Raji (cell line): ENCODE data around the gene PKN1.

Experiments
- POLR2A ChIP-seq: IDR thresholded peaks from 2 replicates; pipeline ENCODE4 v1.6.1; 2011; ENCODE audit warnings: low read depth, low read length, control low read depth; ENCODE audit not compliant: insufficient read depth

The PKN1 gene

DNA sequence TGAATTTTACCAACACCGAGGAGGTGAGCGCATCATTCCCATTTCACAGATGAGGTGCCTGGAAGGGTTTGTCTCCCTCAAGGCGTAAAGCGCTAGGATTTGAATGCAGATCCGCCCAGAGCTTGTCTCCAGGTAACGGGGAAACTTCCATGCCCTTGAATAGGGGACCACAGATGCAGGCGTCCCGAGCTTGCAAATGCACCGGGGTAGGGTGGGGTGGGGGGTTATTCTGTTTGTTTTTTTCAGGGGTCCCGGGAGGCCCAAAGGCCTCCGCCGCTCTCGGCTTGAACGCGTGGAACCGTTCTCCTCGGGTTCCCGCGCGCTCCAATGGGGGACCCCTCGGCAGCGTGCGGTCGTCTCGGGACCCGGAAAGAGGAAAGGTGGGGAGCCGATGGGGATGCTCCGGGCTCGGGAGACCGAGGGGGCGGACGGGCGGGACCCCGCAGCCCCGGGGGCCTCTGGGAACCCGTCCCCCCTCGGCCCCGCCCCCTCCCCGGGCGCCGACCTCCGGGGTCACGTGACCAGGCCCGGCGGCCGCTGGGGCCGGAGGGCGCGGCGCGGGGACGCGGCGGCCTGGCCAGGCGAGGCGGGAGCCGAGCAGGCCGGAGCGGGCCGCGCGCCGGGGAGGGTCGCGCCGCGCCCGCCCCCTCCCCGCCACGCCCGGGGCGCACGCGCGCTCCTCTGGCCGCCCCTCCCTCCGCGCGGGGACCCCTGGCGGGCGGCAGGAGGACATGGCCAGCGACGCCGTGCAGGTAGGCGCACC lies at the start of gene PKN1:
PKN1 (plus strand) TSS at position 516 of the 763 bp plus-strand sequence; CDS start at position 732, 216 bp downstream.
- peak; percentile 69 for TF ChIP-seq POLR2A

DNA sequence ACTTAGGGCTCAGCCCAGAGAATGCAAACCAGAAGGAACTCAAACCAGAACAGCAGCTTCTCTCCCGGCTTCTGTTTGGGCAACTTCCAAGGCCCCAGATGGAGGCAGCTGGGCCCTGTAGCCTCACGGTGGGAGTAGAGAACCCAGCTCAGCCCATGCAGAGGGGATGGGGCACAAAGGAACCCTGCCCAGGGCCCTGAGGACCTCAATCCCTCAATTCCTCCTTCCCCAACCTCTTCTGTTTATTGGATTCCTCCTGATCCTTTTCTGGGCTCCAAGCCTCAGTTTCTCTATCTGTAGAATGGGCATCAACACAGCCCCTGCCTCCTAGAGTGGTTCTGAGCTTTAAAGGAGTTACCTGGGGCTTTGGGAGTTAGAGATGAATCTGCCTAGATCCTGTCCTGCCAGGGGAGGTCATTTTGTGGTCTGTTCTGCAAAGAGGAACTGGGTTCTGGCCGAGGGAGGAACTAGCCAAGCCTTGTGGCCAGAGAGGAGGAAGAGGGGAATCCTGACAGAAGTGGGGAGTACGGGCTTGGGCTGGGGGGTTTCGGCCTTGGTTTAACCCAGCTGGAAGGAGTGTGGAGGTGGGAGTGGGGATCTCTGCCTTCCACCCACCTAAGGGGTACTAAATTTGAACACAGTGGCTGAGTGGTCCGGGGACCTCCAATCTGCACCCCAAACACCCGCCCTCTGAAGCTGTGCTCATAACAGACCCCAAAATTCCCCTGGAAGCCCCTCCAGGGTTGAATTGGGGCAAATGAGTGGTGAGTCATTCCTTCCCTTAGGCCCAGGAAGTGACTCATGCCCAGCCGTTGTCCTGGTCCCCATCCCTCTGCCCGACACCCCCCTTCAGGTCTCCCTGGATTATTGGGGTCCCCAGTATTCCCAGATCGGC lies 49.2 kb upstream of the PKN1 start:
- no peak for TF ChIP-seq POLR2A

DNA sequence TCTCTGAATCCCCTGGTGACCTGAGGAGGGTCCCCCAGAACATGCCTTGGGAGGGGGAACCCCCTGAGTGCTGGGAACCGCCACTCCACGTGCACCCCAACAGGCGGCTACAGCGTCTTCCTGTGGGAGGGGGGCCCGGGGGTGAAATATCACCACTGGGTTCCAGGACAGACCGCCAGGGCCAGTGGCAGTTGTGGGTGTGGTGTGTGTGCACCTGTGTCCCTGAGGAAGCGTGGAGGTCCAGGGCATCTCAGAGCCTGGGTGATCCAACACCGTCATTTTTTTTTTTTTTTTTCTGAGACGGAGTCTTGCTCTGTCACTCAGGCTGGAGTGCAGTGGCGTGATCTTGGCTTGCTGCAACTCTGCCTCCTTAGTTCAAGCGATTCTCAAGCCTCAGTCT lies 47.6 kb upstream of the PKN1 start:
- TF ChIP-seq POLR2A = no peak

DNA sequence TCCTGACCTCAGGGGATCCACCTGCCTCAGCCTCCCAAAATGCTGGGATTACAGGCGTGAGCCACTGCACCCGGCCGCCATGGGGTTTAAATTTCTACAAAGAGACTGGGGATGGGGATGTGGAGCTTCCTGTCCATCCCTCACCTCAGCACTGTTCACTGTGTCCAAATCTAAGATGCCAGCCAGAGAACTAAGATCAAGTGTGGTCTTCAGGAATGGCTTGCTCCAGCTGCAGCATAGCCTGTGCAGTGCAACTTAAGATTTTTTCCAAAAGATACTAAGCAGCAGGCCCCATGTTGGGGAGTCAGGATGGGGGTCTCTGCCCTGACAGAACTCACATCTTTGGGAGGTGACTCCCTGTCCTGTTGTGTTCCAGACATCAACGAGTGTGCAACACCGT lies 42.6 kb upstream of the PKN1 start:
- no peak for TF ChIP-seq POLR2A

DNA sequence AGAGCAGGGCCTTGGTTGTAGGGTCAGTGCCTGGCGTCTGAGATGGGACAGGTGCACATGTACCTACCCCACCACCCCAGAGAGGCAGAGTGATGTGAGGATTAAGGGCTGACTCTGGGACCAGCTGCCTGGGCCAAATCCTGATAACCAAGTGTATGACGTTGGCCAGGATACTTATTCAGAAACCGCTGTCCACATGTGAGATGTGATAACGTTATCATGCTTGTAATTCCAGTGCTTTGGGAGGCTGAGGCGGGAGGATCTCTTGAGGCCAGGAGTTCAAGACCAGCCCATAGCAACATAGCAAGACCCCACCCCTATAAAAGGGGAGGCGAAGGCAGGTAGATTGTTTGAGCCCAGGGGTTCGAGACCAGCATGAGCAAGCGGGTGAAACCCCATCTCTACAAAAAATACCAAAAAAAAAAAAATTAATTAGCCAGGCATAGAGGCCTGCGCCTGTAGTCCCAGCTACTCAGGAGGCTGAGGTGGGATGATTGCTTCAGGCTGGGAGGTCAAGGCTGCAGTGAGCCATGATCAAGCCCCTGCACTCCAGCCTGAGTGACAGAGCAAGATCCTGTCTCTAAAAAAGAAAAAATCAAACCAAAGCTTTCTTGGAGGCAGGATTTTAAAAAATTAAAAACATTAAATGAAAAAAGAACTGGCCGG lies 41.8 kb upstream of the PKN1 start:
- no peak for TF ChIP-seq POLR2A

DNA sequence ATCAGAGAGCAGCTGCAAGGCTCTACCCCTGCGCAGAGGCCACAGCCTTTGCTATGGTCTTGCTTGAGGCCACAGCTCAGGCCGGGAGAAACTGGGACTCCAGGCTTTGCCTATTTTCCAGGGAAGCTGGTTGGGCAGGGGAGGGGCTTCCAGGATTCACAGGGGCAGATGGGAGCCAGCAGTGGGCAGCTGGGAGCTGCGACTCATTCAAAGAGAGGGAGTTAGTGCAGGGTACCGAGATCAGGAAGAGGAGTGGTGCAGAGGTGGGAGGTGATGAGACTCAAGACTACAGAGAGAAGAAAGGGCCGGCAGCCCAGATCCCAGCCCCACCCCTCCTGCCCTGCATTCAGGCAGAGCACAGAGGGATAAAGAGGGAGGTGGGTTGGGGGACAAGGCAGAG lies 39.8 kb upstream of the PKN1 start:
- no peak for TF ChIP-seq POLR2A

DNA sequence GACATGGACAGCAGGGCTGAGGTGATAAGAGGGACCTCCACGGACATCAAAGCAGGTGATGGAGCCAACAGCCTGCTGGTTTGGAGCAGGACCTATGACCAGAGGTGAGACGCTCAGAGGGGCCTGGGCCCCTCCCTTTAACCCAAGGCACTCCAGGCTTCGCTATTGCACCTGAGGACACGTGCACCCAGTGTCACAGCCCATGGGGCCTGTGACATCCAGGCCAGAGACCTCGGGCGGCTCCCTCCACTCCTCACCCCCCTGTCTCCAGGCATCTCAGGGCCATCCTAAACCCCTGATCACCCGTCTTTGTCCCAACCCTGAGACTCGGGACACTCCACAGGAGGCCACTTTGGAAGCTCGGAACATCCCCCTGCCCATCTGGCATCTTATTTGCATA lies 38.9 kb upstream of the PKN1 start:
- TF ChIP-seq POLR2A = no peak

DNA sequence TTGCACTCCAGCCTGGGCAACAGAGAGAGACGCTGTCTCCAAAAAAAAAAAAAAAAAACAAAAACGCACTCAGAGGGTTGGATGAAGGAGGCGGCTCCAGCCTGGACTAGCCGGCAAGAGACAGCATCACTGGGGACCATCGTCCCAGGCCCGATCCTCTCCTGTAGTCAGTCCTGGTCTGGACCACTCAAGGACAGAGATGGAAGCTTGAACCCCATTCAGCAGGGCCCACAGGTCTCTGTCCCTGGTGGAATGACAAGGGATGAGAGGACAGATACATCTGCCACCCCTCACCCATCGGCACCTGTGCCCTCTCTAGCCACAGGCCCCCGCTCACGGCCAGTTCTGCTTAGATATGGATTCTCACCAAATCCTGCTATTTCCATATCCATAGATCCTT lies 37.8 kb upstream of the PKN1 start:
- TF ChIP-seq POLR2A = no peak

DNA sequence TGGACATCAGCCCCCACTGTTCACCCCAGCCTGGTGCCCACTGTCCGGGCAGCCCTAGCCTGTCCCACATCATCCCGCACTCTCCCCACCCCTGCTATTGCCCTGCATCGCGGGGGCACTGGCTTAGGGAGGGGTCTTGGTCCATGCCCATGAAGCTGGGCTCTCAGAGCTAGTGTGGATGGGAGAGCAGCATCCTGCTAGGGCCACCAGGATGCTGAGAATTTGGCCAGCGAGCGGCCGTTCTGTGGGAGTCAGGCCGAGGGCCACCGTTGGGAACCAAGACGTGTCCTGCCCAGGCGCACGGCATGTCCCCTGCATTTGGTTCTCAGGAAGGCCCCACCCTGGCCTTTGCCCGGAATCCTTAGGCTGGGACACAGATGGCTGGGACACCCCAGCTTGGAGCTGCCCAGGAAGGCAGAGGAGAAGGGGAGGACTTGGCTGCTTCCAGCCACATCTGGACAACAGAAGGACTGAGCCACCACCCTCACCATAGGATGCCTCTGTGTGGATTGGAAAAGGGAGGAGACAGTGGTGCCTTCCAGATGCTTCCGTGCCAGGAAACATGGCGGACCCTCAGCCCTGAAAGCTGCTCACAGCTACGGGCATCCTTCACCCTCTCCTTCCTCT lies 37.3 kb upstream of the PKN1 start:
- TF ChIP-seq POLR2A = no peak

DNA sequence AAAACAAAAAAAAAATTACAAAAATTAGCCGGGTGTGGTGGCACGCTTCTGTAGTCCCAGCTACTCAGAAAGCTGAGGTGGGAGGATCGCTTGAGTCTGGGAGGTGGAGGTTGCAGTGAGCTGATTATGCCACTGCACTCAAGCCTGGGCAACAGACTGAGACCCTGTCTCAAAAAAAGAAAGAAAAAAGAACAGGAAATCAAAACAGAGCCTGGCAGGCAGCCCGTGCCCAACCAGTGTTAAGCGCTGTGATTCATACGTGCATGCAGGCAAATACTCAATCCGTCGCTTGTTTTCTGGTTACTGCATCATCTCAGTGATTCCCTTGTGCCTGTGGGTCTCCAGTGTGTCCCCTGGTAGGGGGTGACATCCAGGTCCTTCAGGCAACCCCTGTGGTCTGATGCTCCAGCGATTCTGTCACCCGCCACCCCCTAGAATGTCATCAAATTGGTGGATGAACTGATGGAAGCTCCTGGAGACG lies 32.1 kb upstream of the PKN1 start:
- TF ChIP-seq POLR2A = no peak

DNA sequence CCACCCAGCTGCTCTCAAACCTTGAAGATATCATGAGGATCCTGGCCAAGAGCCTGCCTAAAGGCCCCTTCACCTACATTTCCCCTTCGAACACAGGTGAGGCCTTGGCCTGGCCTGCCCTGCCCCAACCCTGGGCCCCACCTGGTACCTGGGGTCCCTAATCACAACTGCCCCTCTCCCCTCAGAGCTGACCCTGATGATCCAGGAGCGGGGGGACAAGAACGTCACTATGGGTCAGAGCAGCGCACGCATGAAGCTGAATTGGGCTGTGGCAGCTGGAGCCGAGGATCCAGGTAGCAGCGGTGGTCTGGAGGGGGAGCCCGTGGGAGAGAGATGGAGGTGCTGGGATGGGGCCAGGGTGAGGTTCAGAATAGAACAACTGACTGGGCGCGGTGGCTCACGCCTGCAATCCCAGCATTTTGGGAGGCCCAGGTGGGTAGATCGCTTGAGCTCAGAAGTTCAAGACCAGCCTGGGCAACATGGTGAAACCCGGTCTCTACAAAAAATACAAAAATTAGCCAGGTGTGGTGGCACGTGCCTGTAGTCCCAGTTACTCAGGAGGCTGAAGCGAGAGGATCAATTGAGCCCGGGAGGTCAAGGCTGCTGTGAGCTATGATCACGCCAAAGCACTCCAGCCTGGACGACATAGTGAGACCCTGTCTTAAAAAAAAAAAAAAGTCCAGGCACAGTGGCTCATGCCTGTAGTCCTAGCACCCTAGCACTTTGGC lies 31.5 kb upstream of the PKN1 start:
- TF ChIP-seq POLR2A = no peak

DNA sequence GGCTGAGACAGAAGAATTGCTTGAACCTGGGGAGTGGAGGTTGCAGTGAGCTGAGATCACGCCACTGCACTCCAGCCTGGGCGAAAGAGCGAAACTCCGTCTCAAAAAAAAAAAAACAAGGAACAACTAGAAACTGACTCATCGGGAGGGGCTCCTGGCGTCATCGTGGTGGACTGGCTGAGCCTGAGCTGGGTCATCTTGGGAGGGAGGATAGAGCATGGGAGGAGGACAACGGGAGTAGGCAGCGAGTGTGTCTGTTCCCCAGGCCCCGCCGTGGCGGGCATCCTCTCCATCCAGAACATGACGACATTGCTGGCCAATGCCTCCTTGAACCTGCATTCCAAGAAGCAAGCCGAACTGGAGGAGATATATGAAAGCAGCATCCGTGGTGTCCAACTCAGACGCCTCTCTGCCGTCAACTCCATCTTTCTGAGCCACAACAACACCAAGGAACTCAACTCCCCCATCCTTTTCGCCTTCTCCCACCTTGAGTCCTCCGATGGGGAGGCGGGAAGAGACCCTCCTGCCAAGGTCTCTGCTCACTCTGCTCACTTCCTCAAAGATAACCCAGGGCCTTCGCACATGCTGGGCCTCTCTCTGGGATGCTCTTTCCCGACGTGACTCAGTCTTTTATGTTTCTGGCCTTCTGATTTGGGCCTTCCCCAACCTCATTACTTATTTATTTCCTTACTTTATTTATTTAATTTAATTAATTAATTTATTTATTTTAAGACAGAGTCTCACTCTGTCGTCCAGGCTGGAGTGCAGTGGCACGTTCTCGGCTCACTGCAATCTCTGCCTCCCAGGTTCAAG lies 30.6 kb upstream of the PKN1 start:
- no peak for TF ChIP-seq POLR2A

DNA sequence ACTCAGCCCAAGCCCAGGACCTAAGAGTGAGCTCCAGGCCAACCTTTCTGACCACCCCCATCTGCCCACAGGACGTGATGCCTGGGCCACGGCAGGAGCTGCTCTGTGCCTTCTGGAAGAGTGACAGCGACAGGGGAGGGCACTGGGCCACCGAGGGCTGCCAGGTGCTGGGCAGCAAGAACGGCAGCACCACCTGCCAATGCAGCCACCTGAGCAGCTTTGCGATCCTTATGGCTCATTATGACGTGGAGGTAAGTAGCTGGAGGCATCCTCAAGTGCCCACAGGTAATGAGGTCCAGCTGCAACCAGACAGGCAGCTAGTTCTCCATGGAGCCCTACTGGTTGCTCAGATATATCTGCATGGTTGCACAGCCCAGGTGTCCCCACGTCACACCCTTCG lies 28.8 kb upstream of the PKN1 start:
- no peak for TF ChIP-seq POLR2A

DNA sequence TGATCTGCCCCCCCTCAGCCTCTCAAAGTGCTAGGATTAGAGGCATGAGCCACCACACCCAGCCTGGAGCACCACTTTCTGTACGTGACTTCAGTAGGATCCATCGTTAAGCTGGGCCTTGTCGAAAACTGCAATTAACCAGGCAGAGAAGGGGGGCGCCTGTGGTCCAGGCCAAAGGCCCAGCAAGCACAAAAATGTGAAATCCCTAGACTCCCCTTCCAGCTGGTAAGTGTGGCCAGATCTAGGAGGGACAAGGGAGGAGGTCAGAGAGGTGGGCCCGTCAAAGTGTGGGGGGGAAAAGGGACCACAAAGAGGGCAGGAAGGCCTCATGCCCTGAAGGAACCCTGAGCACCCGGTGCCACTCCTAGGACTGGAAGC lies 27.7 kb upstream of the PKN1 start:
- no peak for TF ChIP-seq POLR2A
